Effector memory CD4-positive, alpha-beta T cell (primary cell): ENCODE results near the gene ABCB8.

Source experiments
- DNase-seq, 3 donors: peaks; one replicate each; pipeline ENCODE4 v3.0.0-alpha.2; 2020
- H3K27ac ChIP-seq: 2 replicates; pipeline ENCODE4 v1.7.0; 2013; ENCODE audit warnings: mild to moderate bottlenecking, low read length, moderate library complexity; ENCODE audit not compliant: insufficient read depth, poor library complexity, severe bottlenecking
- H3K27me3 ChIP-seq: replicated peaks from 2 replicates; pipeline ENCODE4 v1.7.0; 2013; ENCODE audit warnings: mild to moderate bottlenecking, low read length; ENCODE audit not compliant: insufficient read depth, control insufficient read depth, poor library complexity, severe bottlenecking
- H3K36me3 ChIP-seq: 2 replicates; pipeline ENCODE4 v1.7.0; 2013; ENCODE audit warnings: mild to moderate bottlenecking, low read length, moderate library complexity; ENCODE audit not compliant: control insufficient read depth, insufficient read depth
- H3K4me1 ChIP-seq: 2 replicates; pipeline ENCODE4 v1.7.0; 2013; ENCODE audit warnings: low read length, mild to moderate bottlenecking; ENCODE audit not compliant: control insufficient read depth, insufficient read depth, poor library complexity, severe bottlenecking
- H3K4me3 ChIP-seq: 2 replicates; pipeline ENCODE4 v1.7.0; 2013; ENCODE audit warnings: low read length, low read depth, mild to moderate bottlenecking; ENCODE audit not compliant: insufficient read depth, poor library complexity, severe bottlenecking
- H3K9me3 ChIP-seq: 2 replicates; pipeline ENCODE4 v1.7.0; 2013; ENCODE audit warnings: mild to moderate bottlenecking, low read length, moderate library complexity; ENCODE audit not compliant: control insufficient read depth

ABCB8 gene

DNA sequence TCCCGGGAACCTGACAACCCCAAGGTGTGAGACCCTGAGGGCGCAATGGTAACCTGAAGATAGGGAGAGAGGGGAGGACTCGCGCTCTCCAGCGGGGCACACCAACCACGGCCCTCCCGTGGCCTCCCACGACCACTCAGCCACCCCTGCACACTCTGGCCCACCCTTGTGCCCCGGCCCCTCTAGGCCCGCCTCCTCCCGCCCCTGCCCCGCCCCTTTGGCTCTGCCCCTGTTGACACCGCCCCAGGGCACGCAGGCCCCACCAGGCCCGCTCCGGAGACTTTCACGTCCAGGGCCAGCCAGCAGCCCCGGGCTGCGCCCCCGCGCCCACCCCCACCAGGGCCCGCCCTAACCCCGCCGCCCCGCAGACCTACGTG, 14.9 kb upstream of the ABCB8 start:
- DNase-seq, result no peak
- no peaks in the 10 kb centered on the region for H3K36me3 ChIP-seq
- H3K4me3 ChIP-seq, result no peak overlapping the region
- H3K4me1 ChIP-seq, result peaks cover 86% of the 10 kb centered on the region
- H3K27ac ChIP-seq, result peak overlapping the region; percentile 91
- H3K9me3 ChIP-seq, result no peaks in the 10 kb centered on the region
- H3K27me3 ChIP-seq, result no peaks in the 10 kb centered on the region

DNA sequence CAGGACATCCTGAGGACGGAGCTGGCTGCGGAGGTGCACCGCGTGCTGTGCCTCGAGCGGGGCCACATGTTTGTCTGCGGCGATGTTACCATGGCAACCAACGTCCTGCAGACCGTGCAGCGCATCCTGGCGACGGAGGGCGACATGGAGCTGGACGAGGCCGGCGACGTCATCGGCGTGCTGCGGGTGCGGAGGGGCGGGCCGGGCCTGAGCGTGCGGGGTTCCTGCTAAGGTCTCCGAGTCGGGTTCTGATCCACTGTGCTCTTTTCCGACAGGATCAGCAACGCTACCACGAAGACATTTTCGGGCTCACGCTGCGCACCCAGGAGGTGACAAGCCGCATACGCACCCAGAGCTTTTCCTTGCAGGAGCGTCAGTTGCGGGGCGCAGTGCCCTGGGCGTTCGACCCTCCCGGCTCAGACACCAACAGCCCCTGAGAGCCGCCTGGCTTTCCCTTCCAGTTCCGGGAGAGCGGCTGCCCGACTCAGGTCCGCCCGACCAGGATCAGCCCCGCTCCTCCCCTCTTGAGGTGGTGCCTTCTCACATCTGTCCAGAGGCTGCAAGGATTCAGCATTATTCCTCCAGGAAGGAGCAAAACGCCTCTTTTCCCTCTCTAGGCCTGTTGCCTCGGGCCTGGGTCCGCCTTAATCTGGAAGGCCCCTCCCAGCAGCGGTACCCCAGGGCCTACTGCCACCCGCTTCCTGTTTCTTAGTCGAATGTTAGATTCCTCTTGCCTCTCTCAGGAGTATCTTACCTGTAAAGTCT, 14.3 kb upstream of the ABCB8 start:
- no peaks in the 10 kb centered on the region for H3K9me3 ChIP-seq
- peak overlapping the region; percentile 91 for H3K27ac ChIP-seq
- peak; percentile 93 to 95 (median 94) for DNase-seq
- peak overlapping the region; percentile 21 for H3K4me3 ChIP-seq
- H3K36me3 ChIP-seq, result no peaks in the 10 kb centered on the region
- H3K27me3 ChIP-seq, result no peaks in the 10 kb centered on the region
- peaks cover 85% of the 10 kb centered on the region for H3K4me1 ChIP-seq

DNA sequence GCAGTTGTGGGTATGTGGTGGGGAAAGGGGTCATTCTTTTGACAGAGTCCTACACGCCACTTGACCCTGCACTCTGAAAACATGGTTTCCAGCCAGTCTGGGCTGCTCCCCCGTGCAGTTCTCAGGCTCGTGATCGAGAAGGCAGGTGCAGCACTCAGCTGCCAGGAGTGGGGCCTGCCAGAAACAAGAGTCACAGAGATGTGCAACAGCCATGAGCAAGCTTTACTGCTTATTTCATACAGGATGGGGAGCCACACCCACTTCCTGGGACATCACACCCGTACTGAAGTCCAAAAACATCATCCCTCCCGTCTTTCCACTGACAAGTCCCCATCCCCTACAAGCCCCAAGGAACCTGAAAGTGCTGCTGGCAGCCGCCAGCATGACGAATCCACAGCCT, 13.3 kb upstream of the ABCB8 start:
- Histone ChIP-seq H3K4me1 (peaks cover 80% of the 10 kb centered on the region), H3K27me3 (no peaks in the 10 kb centered on the region), H3K4me3 (no peak overlapping the region)

DNA sequence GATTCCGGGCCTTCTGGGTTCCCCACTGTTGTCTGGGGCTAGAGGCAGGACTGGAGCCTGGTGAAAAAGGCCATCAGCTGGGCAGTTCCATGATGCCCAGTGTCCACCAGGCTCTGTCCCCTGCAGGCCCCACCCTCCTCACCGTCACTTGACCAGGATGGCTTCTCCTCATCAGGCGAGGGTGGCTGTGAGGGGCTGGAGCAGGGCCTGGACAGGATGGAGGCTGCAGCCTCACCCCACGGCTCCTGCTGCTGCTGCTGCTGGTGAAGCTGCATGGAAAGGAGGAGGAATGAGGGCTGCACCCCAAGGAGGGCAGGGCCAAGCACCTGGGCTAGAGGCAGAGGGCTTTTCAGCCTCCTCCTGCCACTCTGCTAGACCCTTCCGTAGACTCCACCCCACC, 12.3 kb upstream of the ABCB8 start:
- Histone ChIP-seq H3K36me3 (no peaks in the 10 kb centered on the region), H3K27ac (no peak overlapping the region), H3K4me1 (peaks cover 69% of the 10 kb centered on the region), H3K9me3 (no peaks in the 10 kb centered on the region), H3K27me3 (peaks cover 2% of the 10 kb centered on the region), H3K4me3 (no peak overlapping the region)
- DNase-seq, result no peak

More for the DNA sequence above, 13.3 kb upstream of the ABCB8 start:
- DNase-seq, result no peak
- Histone ChIP-seq H3K27ac (peak overlapping the region; percentile 91), H3K9me3 (no peaks in the 10 kb centered on the region), H3K36me3 (no peaks in the 10 kb centered on the region)

DNA sequence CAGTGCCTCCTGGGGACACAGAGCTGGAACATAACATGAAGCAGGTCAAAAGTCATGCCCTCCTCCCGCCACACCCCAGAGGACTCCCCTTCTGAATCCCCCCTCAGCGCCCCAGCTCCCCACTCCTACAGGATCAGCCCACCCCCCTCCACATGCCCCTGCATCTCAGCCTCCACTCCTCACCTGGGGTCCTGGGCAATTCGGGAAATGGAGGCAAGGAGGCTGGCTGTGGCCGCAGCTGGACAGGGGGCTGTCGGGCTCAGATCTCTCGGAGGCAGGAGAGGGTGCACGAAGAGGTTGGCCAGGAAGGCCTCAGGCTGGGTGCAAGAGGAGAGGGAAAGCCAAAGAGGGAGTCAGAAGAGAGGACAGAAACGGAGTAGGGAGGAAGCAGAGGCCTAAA, 11.7 kb upstream of the ABCB8 start:
- no peak overlapping the region for H3K4me3 ChIP-seq
- H3K4me1 ChIP-seq, result peaks cover 67% of the 10 kb centered on the region
- no peak overlapping the region for H3K27ac ChIP-seq
- H3K36me3 ChIP-seq, result no peaks in the 10 kb centered on the region
- H3K9me3 ChIP-seq, result no peaks in the 10 kb centered on the region
- H3K27me3 ChIP-seq, result peaks cover 2% of the 10 kb centered on the region
- DNase-seq, result no peak

DNA sequence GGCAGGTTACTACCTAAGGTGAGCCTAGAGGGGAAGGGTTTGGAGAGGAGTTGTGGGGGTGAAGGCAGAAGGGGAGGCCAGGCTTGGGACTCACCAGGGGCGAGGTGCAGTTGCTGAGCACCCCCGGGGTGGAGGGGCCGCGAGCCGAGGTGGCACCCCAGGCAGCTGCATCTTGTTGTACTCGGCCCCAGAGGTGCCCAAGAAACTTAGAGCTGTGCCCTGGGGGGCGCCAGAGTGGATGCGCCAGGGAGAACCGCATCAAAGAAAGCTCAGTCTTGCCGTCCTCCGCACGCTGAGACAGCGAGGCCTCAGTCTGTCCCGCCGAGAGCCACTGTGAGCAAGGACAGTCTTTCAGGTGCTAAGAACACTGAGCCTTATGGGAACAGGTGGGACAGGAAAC, 11.3 kb upstream of the ABCB8 start:
- Histone ChIP-seq H3K27me3 (peaks cover 2% of the 10 kb centered on the region), H3K4me3 (no peak overlapping the region), H3K9me3 (no peaks in the 10 kb centered on the region), H3K27ac (peak overlapping the region; percentile 1), H3K36me3 (no peaks in the 10 kb centered on the region), H3K4me1 (peaks cover 64% of the 10 kb centered on the region)
- DNase-seq, result no peak

DNA sequence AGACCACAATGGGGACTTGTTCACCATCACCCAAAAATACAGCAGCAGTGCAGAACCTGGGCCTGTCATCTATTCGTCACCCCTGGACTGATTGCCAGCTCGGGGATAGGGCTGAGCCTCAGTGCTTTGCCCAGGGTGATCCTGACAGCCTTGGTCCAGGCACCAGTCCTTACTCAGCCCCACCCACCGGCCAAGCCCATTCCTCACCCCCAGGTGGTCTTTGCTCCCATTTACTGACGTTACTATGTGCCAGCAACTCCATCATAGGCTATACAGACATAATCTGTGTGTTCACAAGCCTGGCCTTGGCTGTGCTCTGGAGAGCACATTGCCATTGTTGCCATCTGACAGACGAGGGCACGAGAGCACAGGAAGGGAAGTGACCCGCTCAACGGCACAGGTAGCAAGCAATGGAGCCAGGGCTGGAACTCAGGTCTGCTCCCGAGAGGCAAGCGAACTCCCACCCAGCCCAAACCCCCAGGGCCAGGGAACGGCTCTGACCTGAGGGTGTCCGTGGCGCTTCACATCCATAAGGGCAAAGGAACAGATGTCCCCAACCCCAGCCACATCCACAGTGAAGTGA, 10.8 kb upstream of the ABCB8 start:
- Histone ChIP-seq H3K4me3 (peak overlapping the region; percentile 20), H3K9me3 (no peaks in the 10 kb centered on the region), H3K36me3 (no peaks in the 10 kb centered on the region), H3K4me1 (peaks cover 58% of the 10 kb centered on the region), H3K27ac (peak overlapping the region; percentile 10), H3K27me3 (peaks cover 2% of the 10 kb centered on the region)
- no peak for DNase-seq

DNA sequence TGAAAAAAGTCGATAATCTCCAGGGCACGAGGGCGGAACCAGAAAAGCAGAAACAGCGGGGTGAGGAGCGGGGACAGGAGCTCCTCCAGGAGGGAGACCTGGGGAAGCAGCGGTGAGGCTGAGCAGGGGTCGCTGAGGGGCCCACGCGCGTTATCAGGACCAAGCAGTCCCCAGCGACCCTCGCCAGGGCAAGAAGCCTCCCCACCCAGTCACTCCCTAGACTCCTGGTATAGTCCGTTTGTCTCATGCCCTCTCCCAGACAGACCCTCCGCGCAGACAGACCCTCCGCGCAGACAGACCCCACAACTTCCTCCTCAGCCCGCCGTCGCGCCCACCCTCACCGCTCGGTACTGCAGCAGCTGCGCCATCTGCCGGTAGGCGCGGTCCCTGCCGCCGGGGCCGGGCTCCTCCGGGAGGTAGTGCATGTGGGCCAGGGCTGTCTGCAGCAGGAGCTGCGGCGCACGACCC, 10.3 kb upstream of the ABCB8 start:
- H3K4me3 ChIP-seq, result peak overlapping the region; percentile 20
- H3K27ac ChIP-seq, result peak overlapping the region; percentile 10
- H3K9me3 ChIP-seq, result no peaks in the 10 kb centered on the region
- no peaks in the 10 kb centered on the region for H3K36me3 ChIP-seq
- H3K4me1 ChIP-seq, result peaks cover 53% of the 10 kb centered on the region
- peak; percentile 55 to 65 (median 59) for DNase-seq
- peaks cover 2% of the 10 kb centered on the region for H3K27me3 ChIP-seq

DNA sequence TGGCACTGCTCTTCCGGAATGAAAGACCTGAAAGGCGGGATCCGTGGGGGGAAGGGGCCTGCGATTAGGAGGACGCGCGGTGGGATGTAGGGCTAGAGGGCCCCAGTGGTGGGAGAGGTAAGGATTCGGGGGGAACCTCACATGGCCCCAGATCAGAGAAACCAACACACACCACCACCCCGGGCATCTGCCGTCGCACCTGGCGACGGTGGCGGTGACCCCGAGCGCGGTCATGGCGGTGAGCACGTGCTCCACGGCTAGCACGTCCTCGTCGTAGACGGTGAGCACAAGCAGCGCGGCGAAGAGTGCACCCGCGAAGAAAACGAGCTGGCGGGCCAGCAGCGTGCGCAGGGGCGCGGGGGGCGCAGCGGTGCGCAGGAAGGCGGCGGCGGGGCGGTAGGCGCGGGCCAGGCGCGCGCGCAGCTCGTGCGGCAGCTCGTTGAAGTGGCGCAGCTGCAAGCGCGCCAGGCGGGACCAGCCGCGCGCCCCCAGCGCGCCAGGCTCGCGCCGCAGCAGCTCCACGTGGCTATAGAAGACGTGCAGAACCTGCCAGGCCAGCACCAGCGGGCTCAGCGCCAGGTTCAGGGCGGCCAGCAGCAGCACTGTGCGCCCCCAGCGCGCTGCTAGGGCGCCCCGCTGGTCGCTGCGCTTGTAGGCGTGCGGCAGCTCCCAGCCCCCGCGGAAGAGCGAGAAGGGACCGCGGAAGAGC, 9.7 kb upstream of the ABCB8 start:
- H3K4me3 ChIP-seq, result peak overlapping the region; percentile 44
- H3K27ac ChIP-seq, result peak overlapping the region; percentile 10
- no peaks in the 10 kb centered on the region for H3K36me3 ChIP-seq
- peaks cover 48% of the 10 kb centered on the region for H3K4me1 ChIP-seq
- peak in 1 of 3 donors; percentile 24 for DNase-seq
- H3K9me3 ChIP-seq, result no peaks in the 10 kb centered on the region
- H3K27me3 ChIP-seq, result peaks cover 2% of the 10 kb centered on the region

DNA sequence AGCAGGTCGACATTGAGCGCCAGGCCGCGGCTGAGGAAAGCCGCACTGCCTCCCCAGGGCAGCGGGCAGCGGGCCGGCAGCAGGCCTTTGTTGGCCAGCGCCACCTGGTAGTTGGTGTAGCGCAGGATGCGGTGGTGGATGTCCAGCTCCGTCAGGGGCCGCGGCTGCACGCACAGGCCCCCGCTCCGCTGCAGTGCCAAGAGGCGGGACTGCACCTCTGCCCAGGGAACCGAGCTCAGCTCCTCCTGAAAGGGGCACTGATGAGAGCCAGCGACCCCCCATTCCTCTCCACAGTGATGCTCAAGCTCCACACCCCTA, 9.2 kb upstream of the ABCB8 start:
- no peak for DNase-seq

More for the DNA sequence above, 9.2 kb upstream of the ABCB8 start:
- Histone ChIP-seq H3K36me3 (no peaks in the 10 kb centered on the region), H3K4me1 (peaks cover 43% of the 10 kb centered on the region), H3K27me3 (peaks cover 2% of the 10 kb centered on the region), H3K4me3 (peak overlapping the region; percentile 44), H3K9me3 (no peaks in the 10 kb centered on the region), H3K27ac (no peak overlapping the region)
